Thyroid gland (tissue), 4 donors: Measurements from ENCODE around the gene PDE4B. TPM values are rescaled to one million over a fixed set of nuclear protein-coding genes. Genes with fewer than 3 reads are reported as not detected.

Experiments
- DNase-seq, 2 donors: peaks; one replicate each; pipeline ENCODE4 v3.0.0-alpha.2; 2019
- H3K27ac ChIP-seq, 3 donors: fragments of 200-600 bp; sonication (generic); 1 replicate in 2 of 3; 2 replicates in 1 of 3; pipeline ENCODE4 v1.5.1; 2016 to 2019; ENCODE audit warnings: mild to moderate bottlenecking in 1 of 3, moderate library complexity in 1 of 3
- H3K27me3 ChIP-seq: fragments of 200-600 bp; sonication (generic); one replicate; pipeline ENCODE4 v1.5.1; 2019
- H3K36me3 ChIP-seq, 2 donors: fragments of 200-600 bp; sonication (generic); one replicate each; pipeline ENCODE4 v1.5.1; 2016 to 2019
- H3K4me1 ChIP-seq, 2 donors: fragments of 200-600 bp; sonication (generic); one replicate each; pipeline ENCODE4 v1.5.1; 2017 to 2019
- H3K4me3 ChIP-seq, 3 donors: fragments of 200-600 bp; sonication (generic); replicated peaks in 1 of 3; 1 replicate in 2 of 3; 2 replicates in 1 of 3; pipeline ENCODE4 v1.5.1; 2016; ENCODE audit warnings: mild to moderate bottlenecking in 1 of 3
- H3K9me3 ChIP-seq: fragments of 200-600 bp; sonication (generic); one replicate; pipeline ENCODE4 v1.5.1; 2017
- CTCF ChIP-seq, 6 experiments: fragments of 200-600 bp in 3 of 6; fragments of 450-650 bp in 3 of 6; sonication (generic) in 3 of 6; IDR thresholded peaks; one replicate each; pipeline ENCODE4 v1.5.1; 2016 to 2019; ENCODE audit warnings: antibody characterized with exemption in 6 of 6, mild to moderate bottlenecking in 2 of 6, inconsistent platforms in 1 of 6, moderate library complexity in 1 of 6
- POLR2A ChIP-seq, 2 donors: fragments of 450-650 bp; IDR thresholded peaks; one replicate each; pipeline ENCODE4 v1.6.1; 2017; ENCODE audit warnings: antibody characterized with exemption in 2 of 2, mild to moderate bottlenecking in 2 of 2, moderate library complexity in 1 of 2
- whole genome bisulfite sequencing, 2 donors: methylation state at CpG; one replicate each; pipeline ENCODE4 v1.1.5; 2017; 5-methylcytosine and 5-hydroxymethylcytosine counted together
- intact Hi-C: fragments of 100-400 bp; cut with DNase I; formaldehyde crosslinking; loops from one replicate; pipeline ENCODE4 v1.15.1; 2023
- total RNA-seq, 4 donors: library from RNA; depleted of rRNA; stranded (reverse); fragments of >200 nt; gene quantifications; one replicate each; pipeline ENCODE4 v1.2.3, GENCODE V29; 2016

The PDE4B gene
- total RNA-seq, 4 donors from 2014 or later, result 9.6 to 21.3 (median 15.0) TPM

GRCh38 chr1:66074147-66074546, 281.5 kb downstream of the PDE4B start:
- Histone ChIP-seq H3K27ac (no peak overlapping the region), H3K36me3 (no peaks in the 10 kb centered on the region), H3K4me1 (no peaks in the 10 kb centered on the region), H3K4me3 (no peak overlapping the region), H3K27me3 (no peaks in the 10 kb centered on the region), H3K9me3 (no peaks in the 10 kb centered on the region)
- TF ChIP-seq CTCF (IDR thresholded peaks at IDR 0.05) (no peak), POLR2A (IDR thresholded peaks at IDR 0.05) (no peak)
- intact Hi-C loops, result no loop called here
- WGBS, 2 donors, result 75 to 81% methylated on average over 2 of the region's 2 CpGs
- no peak for DNase-seq

GRCh38 chr1:66078412-66078811, 285.7 kb downstream of the PDE4B start:
- Histone ChIP-seq H3K36me3 (no peaks in the 10 kb centered on the region), H3K4me1 (no peaks in the 10 kb centered on the region), H3K27ac (no peak overlapping the region), H3K27me3 (no peaks in the 10 kb centered on the region), H3K4me3 (no peak overlapping the region), H3K9me3 (no peaks in the 10 kb centered on the region)
- intact Hi-C loops, result no loop called here
- no peak for TF ChIP-seq POLR2A (IDR thresholded peaks at IDR 0.05)
- no peak for TF ChIP-seq CTCF (IDR thresholded peaks at IDR 0.05)
- no peak for DNase-seq
- WGBS, 2 donors, result 89 to 92% methylated on average over 6 of the region's 6 CpGs

GRCh38 chr1:66083003-66083402, 290.3 kb downstream of the PDE4B start:
- 77 to 87% methylated on average over 3 of the region's 3 CpGs for WGBS, 2 donors
- no peak for DNase-seq

GRCh38 chr1:66084442-66084841, 291.7 kb downstream of the PDE4B start:
- no peak for DNase-seq
- intact Hi-C loops, result no loop called here
- H3K36me3 ChIP-seq, result no peaks in the 10 kb centered on the region
- no peaks in the 10 kb centered on the region for H3K9me3 ChIP-seq
- no peaks in the 10 kb centered on the region for H3K4me1 ChIP-seq
- TF ChIP-seq CTCF (IDR thresholded peaks at IDR 0.05), result no peak
- no peak for TF ChIP-seq POLR2A (IDR thresholded peaks at IDR 0.05)
- no peaks in the 10 kb centered on the region for H3K27me3 ChIP-seq
- H3K27ac ChIP-seq, result no peak overlapping the region
- no peak overlapping the region for H3K4me3 ChIP-seq

More at GRCh38 chr1:66083003-66083402, 290.3 kb downstream of the PDE4B start:
- Histone ChIP-seq H3K36me3 (no peaks in the 10 kb centered on the region), H3K27me3 (no peaks in the 10 kb centered on the region), H3K4me1 (no peaks in the 10 kb centered on the region), H3K27ac (no peak overlapping the region), H3K4me3 (no peak overlapping the region), H3K9me3 (no peaks in the 10 kb centered on the region)
- TF ChIP-seq CTCF (IDR thresholded peaks at IDR 0.05) (no peak), POLR2A (IDR thresholded peaks at IDR 0.05) (no peak)
- intact Hi-C loops, result no loop called here

- Histone ChIP-seq H3K27me3 (no peaks in the 10 kb centered on the region), H3K4me3 (no peak overlapping the region), H3K36me3 (no peaks in the 10 kb centered on the region), H3K27ac (no peak overlapping the region), H3K9me3 (no peaks in the 10 kb centered on the region), H3K4me1 (no peaks in the 10 kb centered on the region)
- no peak for TF ChIP-seq CTCF (IDR thresholded peaks at IDR 0.05)
- no peak for TF ChIP-seq POLR2A (IDR thresholded peaks at IDR 0.05)
- intact Hi-C loops, result no loop called here
- WGBS, 2 donors, result 65 to 74% methylated on average over 4 of the region's 4 CpGs
- no peak for DNase-seq
Observed at GRCh38 chr1:66085600-66085999, 292.9 kb downstream of the PDE4B start.
